ENCODE data around the gene PPEF1. TPM values are rescaled to one million over a fixed set of nuclear protein-coding genes. Genes with fewer than 3 reads are reported as not detected.
"Not testable (repeated sequence)": the region's sequence is repeated elsewhere in the genome, so short reads cannot be mapped to it uniquely, and the experiment has no call there.

Gene PPEF1
- total RNA-seq, 1 donor from 2014 or later, result not detected

DNA sequence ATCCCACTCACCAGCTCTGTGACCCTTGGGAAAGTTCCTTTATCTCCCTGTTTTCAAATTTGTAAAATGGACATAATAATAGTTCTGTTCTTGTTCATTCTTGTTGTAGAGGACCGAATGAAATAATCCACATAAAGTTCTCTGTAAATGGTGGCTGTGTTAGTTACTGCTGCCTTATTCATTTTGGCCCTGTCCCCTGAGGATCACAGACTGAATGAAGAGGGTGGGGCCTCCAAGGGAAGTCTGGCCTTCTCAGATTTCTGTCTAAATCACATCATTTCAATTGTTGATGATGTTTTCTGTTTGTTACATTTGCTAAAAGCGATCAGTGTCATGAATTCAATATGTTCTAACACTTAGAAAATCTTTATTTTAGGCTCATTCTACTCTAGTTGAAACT is 117.9 kb downstream of the PPEF1 start:
- no peak overlapping the region for H3K27ac Mint-ChIP-seq (ENCODE audit: unreplicated experiment)
- no peak overlapping the region for H3K4me3 ChIP-seq (ENCODE audit: insufficient read depth, low read depth, low read length)
- no peak overlapping the region for H2AFZ ChIP-seq (ENCODE audit: low read depth, low read length)
- FAIRE-seq (no peak), DNase-seq (ENCODE audit: low read depth) (no peak)
- H3K36me3 Mint-ChIP-seq (ENCODE audit: low read depth, unreplicated experiment), result no peaks in the 10 kb centered on the region
- H3K27me3 ChIP-seq (ENCODE audit: insufficient read depth, low read length), result no peaks in the 10 kb centered on the region
- no peaks in the 10 kb centered on the region for H3K4me1 ChIP-seq (ENCODE audit: insufficient read depth, low read length)
- no peaks in the 10 kb centered on the region for H3K4me1 Mint-ChIP-seq (ENCODE audit: low read depth, unreplicated experiment)
- TF ChIP-seq, protein P1, sequence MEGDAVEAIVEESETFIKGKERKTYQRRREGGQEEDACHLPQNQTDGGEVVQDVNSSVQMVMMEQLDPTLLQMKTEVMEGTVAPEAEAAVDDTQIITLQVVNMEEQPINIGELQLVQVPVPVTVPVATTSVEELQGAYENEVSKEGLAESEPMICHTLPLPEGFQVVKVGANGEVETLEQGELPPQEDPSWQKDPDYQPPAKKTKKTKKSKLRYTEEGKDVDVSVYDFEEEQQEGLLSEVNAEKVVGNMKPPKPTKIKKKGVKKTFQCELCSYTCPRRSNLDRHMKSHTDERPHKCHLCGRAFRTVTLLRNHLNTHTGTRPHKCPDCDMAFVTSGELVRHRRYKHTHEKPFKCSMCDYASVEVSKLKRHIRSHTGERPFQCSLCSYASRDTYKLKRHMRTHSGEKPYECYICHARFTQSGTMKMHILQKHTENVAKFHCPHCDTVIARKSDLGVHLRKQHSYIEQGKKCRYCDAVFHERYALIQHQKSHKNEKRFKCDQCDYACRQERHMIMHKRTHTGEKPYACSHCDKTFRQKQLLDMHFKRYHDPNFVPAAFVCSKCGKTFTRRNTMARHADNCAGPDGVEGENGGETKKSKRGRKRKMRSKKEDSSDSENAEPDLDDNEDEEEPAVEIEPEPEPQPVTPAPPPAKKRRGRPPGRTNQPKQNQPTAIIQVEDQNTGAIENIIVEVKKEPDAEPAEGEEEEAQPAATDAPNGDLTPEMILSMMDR (IDR thresholded peaks at IDR 0.05; ENCODE audit: insufficient read depth, low read depth, low read length), result no peak
- no peak for TF ChIP-seq EZH2 (IDR thresholded peaks at IDR 0.05; ENCODE audit: insufficient read depth, low read length)
- no peak overlapping the region for H3K4me2 ChIP-seq (ENCODE audit: low read length)
- no peaks in the 10 kb centered on the region for H3K9me3 ChIP-seq (ENCODE audit: insufficient read depth, low read depth, low read length)
- H3K27me3 Mint-ChIP-seq (ENCODE audit: low read depth, unreplicated experiment), result no peaks in the 10 kb centered on the region
- H3K4me3 Mint-ChIP-seq (ENCODE audit: unreplicated experiment), result no peak overlapping the region
- no peak overlapping the region for H3K9ac ChIP-seq (ENCODE audit: low read length)
- no peaks in the 10 kb centered on the region for H3K9me3 Mint-ChIP-seq (ENCODE audit: unreplicated experiment)
- no peak overlapping the region for H3K27ac ChIP-seq (ENCODE audit: low read depth, low read length)
- no peaks in the 10 kb centered on the region for H3K79me2 ChIP-seq (ENCODE audit: insufficient read depth, low read length)
- no peaks in the 10 kb centered on the region for H3K36me3 ChIP-seq (ENCODE audit: insufficient read depth, low read length)
- no peaks in the 10 kb centered on the region for H4K20me1 ChIP-seq (ENCODE audit: insufficient read depth, low read length)

DNA sequence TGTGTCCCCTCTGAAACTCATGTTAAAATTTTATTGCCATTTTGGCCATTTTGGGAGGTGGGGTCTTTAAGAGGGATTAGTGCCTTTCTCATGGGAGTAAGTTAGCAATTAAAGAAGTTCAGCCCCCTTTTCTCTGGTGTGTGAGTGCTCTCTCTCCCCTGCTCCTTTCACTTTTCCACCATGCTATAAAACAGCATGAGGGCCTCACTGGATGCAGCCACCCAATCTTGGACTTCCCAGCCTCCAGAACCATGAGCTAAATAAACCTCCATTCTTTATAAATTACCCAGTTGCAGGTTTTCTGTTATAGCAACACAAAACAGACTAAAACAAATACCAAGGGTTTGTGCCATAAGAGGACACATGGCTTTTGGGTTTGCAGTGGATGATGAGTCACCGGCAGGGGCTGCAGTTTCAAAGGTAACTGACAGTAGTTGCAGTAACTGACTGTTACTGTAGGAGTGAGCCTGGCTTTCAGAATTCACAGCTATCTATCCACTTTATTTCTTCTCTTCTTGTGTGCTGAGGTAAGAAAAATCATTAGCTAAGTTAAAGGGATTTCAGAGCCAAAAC is 121.5 kb downstream of the PPEF1 start:
- no peaks in the 10 kb centered on the region for H3K36me3 ChIP-seq (ENCODE audit: insufficient read depth, low read length)
- H3K4me3 ChIP-seq (ENCODE audit: insufficient read depth, low read depth, low read length), result no peak overlapping the region
- H3K27ac Mint-ChIP-seq (ENCODE audit: unreplicated experiment), result no peak overlapping the region
- FAIRE-seq (no peak), DNase-seq (ENCODE audit: low read depth) (no peak)
- H3K4me2 ChIP-seq (ENCODE audit: low read length), result no peak overlapping the region
- no peaks in the 10 kb centered on the region for H3K27me3 ChIP-seq (ENCODE audit: insufficient read depth, low read length)
- H4K20me1 ChIP-seq (ENCODE audit: insufficient read depth, low read length), result no peaks in the 10 kb centered on the region
- no peak overlapping the region for H2AFZ ChIP-seq (ENCODE audit: low read depth, low read length)
- TF ChIP-seq EZH2 (IDR thresholded peaks at IDR 0.05; ENCODE audit: insufficient read depth, low read length), result no peak
- TF ChIP-seq, protein P1 (IDR thresholded peaks at IDR 0.05; ENCODE audit: insufficient read depth, low read depth, low read length), result no peak
- no peaks in the 10 kb centered on the region for H3K9me3 Mint-ChIP-seq (ENCODE audit: unreplicated experiment)
- no peak overlapping the region for H3K4me3 Mint-ChIP-seq (ENCODE audit: unreplicated experiment)
- H3K9ac ChIP-seq (ENCODE audit: low read length), result no peak overlapping the region
- no peak overlapping the region for H3K27ac ChIP-seq (ENCODE audit: low read depth, low read length)
- H3K4me1 ChIP-seq (ENCODE audit: insufficient read depth, low read length), result no peaks in the 10 kb centered on the region
- no peaks in the 10 kb centered on the region for H3K27me3 Mint-ChIP-seq (ENCODE audit: low read depth, unreplicated experiment)
- peaks cover 2% of the 10 kb centered on the region for H3K4me1 Mint-ChIP-seq (ENCODE audit: low read depth, unreplicated experiment)
- no peaks in the 10 kb centered on the region for H3K9me3 ChIP-seq (ENCODE audit: insufficient read depth, low read depth, low read length)
- no peaks in the 10 kb centered on the region for H3K36me3 Mint-ChIP-seq (ENCODE audit: low read depth, unreplicated experiment)
- H3K79me2 ChIP-seq (ENCODE audit: insufficient read depth, low read length), result no peaks in the 10 kb centered on the region

DNA sequence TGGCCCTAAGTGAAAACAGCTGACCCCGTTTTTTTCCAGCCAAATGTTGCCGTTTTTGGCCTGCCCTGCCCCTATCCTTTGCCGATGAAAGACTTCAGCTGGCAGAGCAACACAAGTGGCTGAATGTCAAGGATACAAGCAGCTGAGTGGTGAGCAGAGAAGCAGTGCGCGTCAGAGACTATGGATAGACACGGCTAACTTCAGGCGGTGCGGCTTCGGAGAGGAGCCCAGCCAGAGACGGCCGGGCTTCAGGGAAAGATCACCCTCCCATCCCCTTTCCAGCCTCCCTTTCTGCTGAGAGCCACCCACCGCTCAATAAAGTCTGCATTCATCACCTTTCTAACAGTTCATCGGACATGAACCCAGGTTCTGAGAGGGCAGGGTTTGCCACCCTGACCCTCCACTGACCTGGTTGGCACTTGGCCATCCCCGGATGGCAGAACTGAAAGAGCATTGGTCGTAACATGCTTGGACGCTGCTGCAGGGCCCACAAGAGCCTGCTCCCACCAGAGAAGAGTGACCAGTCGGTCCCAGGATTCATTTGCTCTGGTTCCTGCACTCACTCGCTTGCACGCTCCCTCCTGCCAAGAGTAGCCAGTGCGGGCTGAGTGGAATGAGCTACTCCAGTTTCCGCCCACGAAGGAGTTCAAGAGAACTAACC is 125.8 kb downstream of the PPEF1 start:
- Mint-ChIP-seq H3K4me1 (ENCODE audit: low read depth, unreplicated experiment) (peaks cover 2% of the 10 kb centered on the region), H3K9me3 (ENCODE audit: unreplicated experiment) (no peaks in the 10 kb centered on the region), H3K36me3 (ENCODE audit: low read depth, unreplicated experiment) (no peaks in the 10 kb centered on the region), H3K27ac (ENCODE audit: unreplicated experiment) (no peak overlapping the region), H3K4me3 (ENCODE audit: unreplicated experiment) (no peak overlapping the region), H3K27me3 (ENCODE audit: low read depth, unreplicated experiment) (no peaks in the 10 kb centered on the region)
- Histone ChIP-seq H3K4me3 (ENCODE audit: insufficient read depth, low read depth, low read length) (no peak overlapping the region), H3K4me2 (ENCODE audit: low read length) (no peak overlapping the region), H3K4me1 (ENCODE audit: insufficient read depth, low read length) (no peaks in the 10 kb centered on the region), H3K27ac (ENCODE audit: low read depth, low read length) (no peak overlapping the region), H3K9me3 (ENCODE audit: insufficient read depth, low read depth, low read length) (no peaks in the 10 kb centered on the region), H3K27me3 (ENCODE audit: insufficient read depth, low read length) (no peaks in the 10 kb centered on the region), H3K79me2 (ENCODE audit: insufficient read depth, low read length) (no peaks in the 10 kb centered on the region), H3K36me3 (ENCODE audit: insufficient read depth, low read length) (no peaks in the 10 kb centered on the region), H2AFZ (ENCODE audit: low read depth, low read length) (no peak overlapping the region), H4K20me1 (ENCODE audit: insufficient read depth, low read length) (no peaks in the 10 kb centered on the region), H3K9ac (ENCODE audit: low read length) (no peak overlapping the region)
- no peak for TF ChIP-seq EZH2 (IDR thresholded peaks at IDR 0.05; ENCODE audit: insufficient read depth, low read length)
- TF ChIP-seq, protein P1 (IDR thresholded peaks at IDR 0.05; ENCODE audit: insufficient read depth, low read depth, low read length), result no peak
- DNase-seq (ENCODE audit: low read depth), result peak; percentile 31
- no peak for FAIRE-seq

DNA sequence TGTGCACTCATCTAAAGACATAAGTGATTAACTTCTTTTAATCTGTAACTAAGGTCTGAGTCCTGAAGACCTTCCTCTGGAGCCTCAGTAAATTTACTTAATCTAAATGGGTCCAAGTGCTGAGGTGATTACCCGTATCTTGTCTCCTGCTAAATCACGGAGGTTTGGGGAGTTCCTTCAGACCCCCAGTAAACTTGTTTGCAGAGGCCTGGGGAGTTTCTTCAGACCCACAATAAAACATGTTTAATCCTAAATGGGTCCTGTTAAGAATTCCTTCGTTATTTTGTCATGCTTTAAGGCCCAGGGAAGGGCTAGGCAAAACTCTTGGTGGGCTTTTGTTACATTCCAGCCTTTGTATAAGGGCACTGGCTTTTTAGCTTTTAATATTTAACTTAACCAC is 140.5 kb downstream of the PPEF1 start:
- not testable (repeated sequence) for DNase-seq (ENCODE audit: low read depth); H3K79me2 ChIP-seq (ENCODE audit: insufficient read depth, low read length); H2AFZ ChIP-seq (ENCODE audit: low read depth, low read length); H3K4me3 ChIP-seq (ENCODE audit: insufficient read depth, low read depth, low read length); H3K27me3 ChIP-seq (ENCODE audit: insufficient read depth, low read length); H3K4me1 ChIP-seq (ENCODE audit: insufficient read depth, low read length); H3K4me2 ChIP-seq (ENCODE audit: low read length); H3K4me1 Mint-ChIP-seq (ENCODE audit: low read depth, unreplicated experiment); H3K36me3 ChIP-seq (ENCODE audit: insufficient read depth, low read length); H3K9me3 ChIP-seq (ENCODE audit: insufficient read depth, low read depth, low read length); H3K27me3 Mint-ChIP-seq (ENCODE audit: low read depth, unreplicated experiment); FAIRE-seq; H3K27ac ChIP-seq (ENCODE audit: low read depth, low read length); H3K9ac ChIP-seq (ENCODE audit: low read length); H3K4me3 Mint-ChIP-seq (ENCODE audit: unreplicated experiment); H4K20me1 ChIP-seq (ENCODE audit: insufficient read depth, low read length); H3K36me3 Mint-ChIP-seq (ENCODE audit: low read depth, unreplicated experiment); H3K9me3 Mint-ChIP-seq (ENCODE audit: unreplicated experiment); H3K27ac Mint-ChIP-seq (ENCODE audit: unreplicated experiment)
